HG02870 (cell line): ENCODE measurements around the gene CCDC91.
"Not testable (repeated sequence)": the region's sequence is repeated elsewhere in the genome, so short reads cannot be mapped to it uniquely, and the experiment has no call there.

Experiments
- ATAC-seq: cut with Tn5 transposase; IDR thresholded peaks from one replicate; pipeline ENCODE4 v1.9.1; 2021; ENCODE audit warnings: mild to moderate bottlenecking, moderate library complexity; ENCODE audit not compliant: unreplicated experiment

CCDC91 gene

GRCh38 chr12:28278499-28278898, 88.2 kb downstream of the CCDC91 start:
- ATAC-seq: no peak

- no peak for ATAC-seq
Measured at GRCh38 chr12:28278960-28279359, 88.7 kb downstream of the CCDC91 start.

- ATAC-seq: no peak
Measured at GRCh38 chr12:28286352-28286751, 96.1 kb downstream of the CCDC91 start.

- ATAC-seq: no peak
Measured at GRCh38 chr12:28290262-28290661, 100.0 kb downstream of the CCDC91 start.

GRCh38 chr12:28292699-28293098, 102.4 kb downstream of the CCDC91 start:
- no peak for ATAC-seq

GRCh38 chr12:28294300-28294699, 104.0 kb downstream of the CCDC91 start:
- no peak for ATAC-seq

- no peak for ATAC-seq
Measured at GRCh38 chr12:28296287-28296686, 106.0 kb downstream of the CCDC91 start.

- no peak for ATAC-seq
Measured at GRCh38 chr12:28303192-28303591, 112.9 kb downstream of the CCDC91 start.

GRCh38 chr12:28306535-28306934, 116.3 kb downstream of the CCDC91 start:
- ATAC-seq: no peak

GRCh38 chr12:28308891-28309290, 118.6 kb downstream of the CCDC91 start:
- no peak for ATAC-seq

GRCh38 chr12:28313631-28314030, 123.4 kb downstream of the CCDC91 start:
- ATAC-seq: no peak

- no peak for ATAC-seq
Measured at GRCh38 chr12:28316049-28316448, 125.8 kb downstream of the CCDC91 start.

- no peak for ATAC-seq
Measured at GRCh38 chr12:28318273-28318672, 128.0 kb downstream of the CCDC91 start.

GRCh38 chr12:28320353-28320752, 130.1 kb downstream of the CCDC91 start:
- ATAC-seq: no peak

- ATAC-seq: no peak
Measured at GRCh38 chr12:28327722-28328121, 137.5 kb downstream of the CCDC91 start.

GRCh38 chr12:28328967-28329366, 138.7 kb downstream of the CCDC91 start:
- no peak for ATAC-seq

- not testable (repeated sequence) for ATAC-seq
Measured at GRCh38 chr12:28329727-28330126, 139.5 kb downstream of the CCDC91 start.

GRCh38 chr12:28330232-28330631, 140.0 kb downstream of the CCDC91 start:
- not testable (repeated sequence) for ATAC-seq

GRCh38 chr12:28331130-28331529, 140.9 kb downstream of the CCDC91 start:
- ATAC-seq: no peak

GRCh38 chr12:28340261-28341045, 150.2 kb downstream of the CCDC91 start:
- no peak for ATAC-seq

GRCh38 chr12:28343713-28344112, 153.5 kb downstream of the CCDC91 start:
- ATAC-seq: no peak

- ATAC-seq: no peak
Measured at GRCh38 chr12:28346567-28346966, 156.3 kb downstream of the CCDC91 start.

- ATAC-seq: no peak
Measured at GRCh38 chr12:28349196-28349595, 158.9 kb downstream of the CCDC91 start.
